Activated CD8-positive, alpha-beta memory T cell treated with anti-CD3 and anti-CD28 coated beads, Interleukin-2, amount 10 ng/mL, durations not matched to agents 7 days and 5 days (primary cell): ENCODE data around the gene RGP1. TPM values are rescaled to one million over a fixed set of nuclear protein-coding genes. Genes with fewer than 3 reads are reported as not detected.

Experiments
- ATAC-seq: fragments of 150-1000 bp; cut with Tn5 transposase; one replicate; pipeline ENCODE4 v1.10.0; 2021; ENCODE audit warnings: moderate library complexity
- CTCF ChIA-PET: fragments of 350-600 bp; sonication (Branson Sonifier 250); formaldehyde crosslinking; loops from one replicate; lab custom pipeline; 2021; ENCODE audit warnings: antibody characterized with exemption; lab: Charles Lee
- DNase-seq: peaks from one replicate; pipeline ENCODE4 v3.0.0-alpha.2; 2020
- H3K27ac Mint-ChIP-seq: one replicate; pipeline ENCODE4 v1.8.0; 2021; ENCODE audit warnings: mild to moderate bottlenecking, mixed read lengths
- H3K27me3 Mint-ChIP-seq: one replicate; pipeline ENCODE4 v1.8.0; 2021; ENCODE audit warnings: mixed read lengths
- H3K36me3 Mint-ChIP-seq: one replicate; pipeline ENCODE4 v1.8.0; 2021; ENCODE audit warnings: mild to moderate bottlenecking, mixed read lengths
- H3K4me1 Mint-ChIP-seq: one replicate; pipeline ENCODE4 v1.8.0; 2021; ENCODE audit warnings: mixed read lengths
- H3K4me3 Mint-ChIP-seq: one replicate; pipeline ENCODE4 v1.8.0; 2021; ENCODE audit warnings: mild to moderate bottlenecking, moderate library complexity, mixed read lengths
- H3K9me3 Mint-ChIP-seq: one replicate; pipeline ENCODE4 v1.8.0; 2022; ENCODE audit warnings: low read depth, mixed read lengths
- total RNA-seq, 2 experiments: library from RNA; stranded (reverse); gene quantifications; one replicate each; pipeline ENCODE4 v1.2.3, GENCODE V29; 2021

Gene RGP1
- total RNA-seq, 2 experiments from 2014 or later: 21.0 to 23.6 TPM

- no peak for DNase-seq
- Mint-ChIP-seq H3K27ac (no peak within 1 kb of the TSS), H3K27me3 (no peaks in the 10 kb centered on the region), H3K4me1 (peaks cover 14% of the 10 kb centered on the region), H3K4me3 (no peak within 1 kb of the TSS), H3K36me3 (no peaks in the 10 kb centered on the region), H3K9me3 (no peaks in the 10 kb centered on the region)
- CTCF ChIA-PET: interaction anchor here (0.7 to 2.5 kb wide), 2 partner anchors 35 to 38 kb away, joined by 3 to 11 read pairs; partner anchors contain the start of genes FAM221B and TMEM8B
- no peak for ATAC-seq
Measured at GRCh38 chr9:35791297-35791921, 42.3 kb downstream of the RGP1 start, which contains the start of gene NPR2. NPR2 (plus strand) TSS chr9:35791591; CDS start chr9:35792409, 818 bp downstream.

GRCh38 chr9:35792024-35792813 lies 43.1 kb downstream of the RGP1 start:
- Mint-ChIP-seq H3K9me3 (no peaks in the 10 kb centered on the region), H3K4me3 (no peak overlapping the region), H3K27me3 (no peaks in the 10 kb centered on the region), H3K4me1 (peaks cover 18% of the 10 kb centered on the region), H3K27ac (no peak overlapping the region), H3K36me3 (no peaks in the 10 kb centered on the region)
- no peak for DNase-seq
- no peak for ATAC-seq
- CTCF ChIA-PET: interaction anchor here (0.7 to 2.5 kb wide), 5 partner anchors 20 to 90 kb away, joined by 3 to 11 read pairs (median 4); partner anchors contain the start of genes FAM221B, SPAG8 and TMEM8B

GRCh38 chr9:35792826-35793225 lies 43.7 kb downstream of the RGP1 start:
- no peak overlapping the region for H3K27ac Mint-ChIP-seq
- CTCF ChIA-PET: interaction anchor here (1.1 to 2.5 kb wide), 4 partner anchors 20 to 89 kb away, joined by 3 to 11 read pairs (median 4); partner anchors contain the start of gene SPAG8

GRCh38 chr9:35793461-35793860 lies 44.4 kb downstream of the RGP1 start:
- Mint-ChIP-seq H3K27me3 (no peaks in the 10 kb centered on the region), H3K36me3 (no peaks in the 10 kb centered on the region), H3K9me3 (no peaks in the 10 kb centered on the region), H3K4me1 (peaks cover 26% of the 10 kb centered on the region), H3K4me3 (no peak overlapping the region), H3K27ac (no peak overlapping the region)
- ATAC-seq (no peak), DNase-seq (no peak)
- CTCF ChIA-PET: interaction anchor here (1.1 to 2.5 kb wide), 4 partner anchors 19 to 89 kb away, joined by 3 to 11 read pairs (median 4); partner anchors contain the start of gene SPAG8

More at GRCh38 chr9:35792826-35793225, 43.7 kb downstream of the RGP1 start:
- no peak overlapping the region for H3K4me3 Mint-ChIP-seq
- DNase-seq (no peak), ATAC-seq (no peak)
- peaks cover 22% of the 10 kb centered on the region for H3K4me1 Mint-ChIP-seq
- H3K36me3 Mint-ChIP-seq: no peaks in the 10 kb centered on the region
- no peaks in the 10 kb centered on the region for H3K9me3 Mint-ChIP-seq
- no peaks in the 10 kb centered on the region for H3K27me3 Mint-ChIP-seq

GRCh38 chr9:35795695-35796094 lies 46.6 kb downstream of the RGP1 start:
- H3K27ac Mint-ChIP-seq: no peak overlapping the region
- H3K9me3 Mint-ChIP-seq: no peaks in the 10 kb centered on the region
- H3K4me1 Mint-ChIP-seq: peaks cover 32% of the 10 kb centered on the region
- CTCF ChIA-PET: interaction anchor here (1.4 kb wide), 1 partner anchor 86 kb away, joined by 6 read pairs; no protein-coding TSS in a partner anchor
- H3K36me3 Mint-ChIP-seq: no peaks in the 10 kb centered on the region
- ATAC-seq: no peak
- no peaks in the 10 kb centered on the region for H3K27me3 Mint-ChIP-seq
- no peak for DNase-seq
- H3K4me3 Mint-ChIP-seq: no peak overlapping the region

GRCh38 chr9:35797311-35798109 lies 48.4 kb downstream of the RGP1 start:
- no peak overlapping the region for H3K4me3 Mint-ChIP-seq
- H3K4me1 Mint-ChIP-seq: peaks cover 32% of the 10 kb centered on the region
- H3K9me3 Mint-ChIP-seq: no peaks in the 10 kb centered on the region
- DNase-seq (no peak), ATAC-seq (no peak)
- H3K27me3 Mint-ChIP-seq: no peaks in the 10 kb centered on the region
- no peaks in the 10 kb centered on the region for H3K36me3 Mint-ChIP-seq
- no peak overlapping the region for H3K27ac Mint-ChIP-seq
- CTCF ChIA-PET: interaction anchor here (1.4 to 1.8 kb wide), 3 partner anchors 29 to 85 kb away, joined by 6 read pairs; no protein-coding TSS in a partner anchor

GRCh38 chr9:35798658-35799374 lies 49.7 kb downstream of the RGP1 start:
- no peak overlapping the region for H3K27ac Mint-ChIP-seq
- DNase-seq: peak; percentile 48
- CTCF ChIA-PET: interaction anchor here (1.0 to 2.5 kb wide), 3 partner anchors 8 to 83 kb away, joined by 5 to 10 read pairs (median 6); partner anchors contain the start of gene SPAG8
- H3K4me3 Mint-ChIP-seq: no peak overlapping the region
- H3K4me1 Mint-ChIP-seq: peaks cover 31% of the 10 kb centered on the region
- peaks cover 1% of the 10 kb centered on the region for H3K36me3 Mint-ChIP-seq
- no peaks in the 10 kb centered on the region for H3K9me3 Mint-ChIP-seq
- peak; percentile 74 for ATAC-seq
- H3K27me3 Mint-ChIP-seq: no peaks in the 10 kb centered on the region

GRCh38 chr9:35800530-35800929 lies 51.4 kb downstream of the RGP1 start:
- Mint-ChIP-seq H3K4me1 (peaks cover 22% of the 10 kb centered on the region), H3K27me3 (no peaks in the 10 kb centered on the region), H3K9me3 (no peaks in the 10 kb centered on the region), H3K27ac (no peak overlapping the region), H3K4me3 (no peak overlapping the region), H3K36me3 (peaks cover 1% of the 10 kb centered on the region)
- no peak for ATAC-seq
- no peak for DNase-seq
- CTCF ChIA-PET: interaction anchor here (2.5 kb wide), 1 partner anchor 10 kb away, joined by 10 read pairs; no protein-coding TSS in a partner anchor

GRCh38 chr9:35801328-35802128 lies 52.4 kb downstream of the RGP1 start:
- no peaks in the 10 kb centered on the region for H3K27me3 Mint-ChIP-seq
- peak overlapping the region; percentile 8 for H3K27ac Mint-ChIP-seq
- peaks cover 2% of the 10 kb centered on the region for H3K36me3 Mint-ChIP-seq
- peaks cover 18% of the 10 kb centered on the region for H3K4me1 Mint-ChIP-seq
- no peak for DNase-seq
- ATAC-seq: no peak
- CTCF ChIA-PET: interaction anchor here (0.6 to 3.3 kb wide), 3 partner anchors 11 to 718 kb away, joined by 4 to 10 read pairs (median 7); no protein-coding TSS in a partner anchor
- no peak overlapping the region for H3K4me3 Mint-ChIP-seq
- no peaks in the 10 kb centered on the region for H3K9me3 Mint-ChIP-seq

- no peak overlapping the region for H3K4me3 Mint-ChIP-seq
- peaks cover 7% of the 10 kb centered on the region for H3K4me1 Mint-ChIP-seq
Measured at GRCh38 chr9:35806101-35806500, 57.0 kb downstream of the RGP1 start.

More at GRCh38 chr9:35806101-35806500, 57.0 kb downstream of the RGP1 start:
- CTCF ChIA-PET: interaction anchor here (1.3 to 2.7 kb wide), 2 partner anchors 16 to 57 kb away, joined by 5 to 9 read pairs; partner anchors contain the start of genes GBA2 and RGP1
- DNase-seq (no peak), ATAC-seq (no peak)
- Mint-ChIP-seq H3K27me3 (no peaks in the 10 kb centered on the region), H3K36me3 (peaks cover 7% of the 10 kb centered on the region), H3K27ac (no peak overlapping the region), H3K9me3 (no peaks in the 10 kb centered on the region)
